ENCODE data around the gene ZFYVE28.

DNA sequence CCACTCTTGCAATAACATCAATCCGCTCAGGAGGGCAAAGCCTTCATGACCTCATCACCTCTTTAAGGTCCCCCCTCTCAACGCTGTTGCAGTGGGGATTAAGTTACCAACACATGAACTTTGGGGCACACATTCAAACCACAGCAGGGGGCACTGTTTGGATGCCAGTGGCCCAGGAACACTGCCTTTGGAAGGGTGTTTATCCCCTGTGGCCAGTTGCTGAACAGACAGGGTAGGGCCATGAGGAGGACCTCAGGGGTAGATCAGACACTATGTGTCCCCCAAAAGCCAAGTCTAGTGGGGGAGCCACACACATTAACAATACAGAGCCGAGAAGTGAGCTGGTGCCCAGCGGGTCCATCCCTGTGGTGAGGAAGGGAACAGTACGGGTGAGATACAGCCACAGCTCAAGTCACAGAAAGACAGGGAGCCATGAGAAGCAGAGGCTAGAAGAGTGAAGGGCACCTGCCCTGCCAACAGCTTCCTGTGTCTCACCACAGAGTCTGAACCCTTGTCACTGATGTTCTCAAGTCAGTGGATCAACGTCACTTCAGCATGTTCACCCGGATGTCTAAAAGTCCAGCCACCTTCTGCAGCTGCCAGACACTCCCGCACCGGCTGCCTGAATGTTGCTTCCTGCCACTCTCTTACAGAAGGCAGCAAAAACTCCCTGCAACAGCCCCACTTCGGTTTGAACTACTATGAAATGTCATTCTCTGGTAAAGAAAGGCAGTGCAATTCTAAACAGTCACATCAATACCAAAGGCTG, 136.7 kb downstream of the ZFYVE28 start:
- TF ChIP-seq, protein P1, sequence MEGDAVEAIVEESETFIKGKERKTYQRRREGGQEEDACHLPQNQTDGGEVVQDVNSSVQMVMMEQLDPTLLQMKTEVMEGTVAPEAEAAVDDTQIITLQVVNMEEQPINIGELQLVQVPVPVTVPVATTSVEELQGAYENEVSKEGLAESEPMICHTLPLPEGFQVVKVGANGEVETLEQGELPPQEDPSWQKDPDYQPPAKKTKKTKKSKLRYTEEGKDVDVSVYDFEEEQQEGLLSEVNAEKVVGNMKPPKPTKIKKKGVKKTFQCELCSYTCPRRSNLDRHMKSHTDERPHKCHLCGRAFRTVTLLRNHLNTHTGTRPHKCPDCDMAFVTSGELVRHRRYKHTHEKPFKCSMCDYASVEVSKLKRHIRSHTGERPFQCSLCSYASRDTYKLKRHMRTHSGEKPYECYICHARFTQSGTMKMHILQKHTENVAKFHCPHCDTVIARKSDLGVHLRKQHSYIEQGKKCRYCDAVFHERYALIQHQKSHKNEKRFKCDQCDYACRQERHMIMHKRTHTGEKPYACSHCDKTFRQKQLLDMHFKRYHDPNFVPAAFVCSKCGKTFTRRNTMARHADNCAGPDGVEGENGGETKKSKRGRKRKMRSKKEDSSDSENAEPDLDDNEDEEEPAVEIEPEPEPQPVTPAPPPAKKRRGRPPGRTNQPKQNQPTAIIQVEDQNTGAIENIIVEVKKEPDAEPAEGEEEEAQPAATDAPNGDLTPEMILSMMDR (IDR thresholded peaks at IDR 0.05; ENCODE audit: control extremely low read depth in 1 of 3, insufficient read depth in 1 of 3, low read depth in 1 of 3, low read length in 3 of 3), result peak in 1 of 3 experiments; percentile 26; a peak in 1 of 4 replicates
- TF ChIP-seq CBX8 (IDR thresholded peaks at IDR 0.05; ENCODE audit: borderline replicate concordance, low read depth, low read length), result no peak
- TF ChIP-seq, protein P2, sequence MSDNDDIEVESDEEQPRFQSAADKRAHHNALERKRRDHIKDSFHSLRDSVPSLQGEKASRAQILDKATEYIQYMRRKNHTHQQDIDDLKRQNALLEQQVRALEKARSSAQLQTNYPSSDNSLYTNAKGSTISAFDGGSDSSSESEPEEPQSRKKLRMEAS (IDR thresholded peaks at IDR 0.05), result no peak

Measured in H1 (cell line).